ENCODE results near the gene DEFB129.
A peak's percentile ranks its signal among the peaks of the same experiment; 100 is the strongest.

DEFB129 gene

DNA sequence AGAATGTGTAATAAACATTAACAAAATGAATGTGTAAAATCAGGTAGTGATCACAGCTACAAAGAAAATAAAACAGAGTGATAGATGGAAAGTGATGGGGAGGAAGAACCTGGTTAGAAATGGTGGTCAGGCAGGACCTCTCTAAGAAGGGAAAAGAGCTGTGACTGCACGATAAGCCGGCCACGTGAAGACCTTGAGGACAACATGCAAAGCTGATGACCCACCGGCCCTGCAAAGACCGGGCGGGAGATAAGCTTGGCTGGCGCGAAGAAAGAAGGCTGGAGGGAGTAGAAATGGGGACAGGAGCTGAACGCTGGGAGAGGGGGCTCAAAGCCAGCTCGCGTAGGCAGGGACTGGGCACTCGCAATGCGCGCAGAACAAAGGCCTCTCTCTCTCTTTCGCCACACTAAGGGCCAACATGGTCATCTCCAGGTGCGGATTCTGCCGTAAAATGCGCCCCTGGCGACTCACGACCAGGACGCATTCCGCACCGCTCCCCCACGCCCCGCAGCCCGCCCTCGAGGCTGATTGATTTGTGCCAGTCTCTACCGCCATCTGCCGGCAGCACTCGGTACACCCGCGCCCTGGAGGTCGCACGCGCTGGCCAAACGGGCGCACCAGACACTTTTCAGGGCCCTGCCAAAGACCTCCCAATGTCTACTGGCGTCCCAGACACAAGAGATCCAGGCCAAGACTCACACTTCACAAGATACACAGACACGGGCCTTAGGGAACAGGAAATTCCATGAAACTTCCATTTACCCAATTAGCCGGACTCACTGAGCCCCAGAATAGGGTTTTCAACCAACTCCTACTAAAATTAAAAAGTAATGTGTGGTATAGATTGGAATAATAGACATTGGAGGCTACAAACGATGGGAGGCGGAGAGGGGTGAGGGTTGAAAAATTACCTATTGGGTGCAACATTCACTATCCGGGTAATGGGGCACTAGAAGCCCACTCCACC lies 39.8 kb downstream of the DEFB129 start:
- Mint-ChIP-seq H3K4me3 (peak overlapping the region; percentile 82 to 91), H3K27me3 (no peaks in the 10 kb centered on the region), H3K27ac (peak overlapping the region; percentile 93), H3K9me3 (no peaks in the 10 kb centered on the region), H3K36me3 (no peaks in the 10 kb centered on the region), H3K4me1 (peaks cover 8 to 11% of the 10 kb centered on the region in 2 donors)
- ATAC-seq (replicated peaks) (peak; percentile 92 to 94), DNase-seq (peak; percentile 77)

DNA sequence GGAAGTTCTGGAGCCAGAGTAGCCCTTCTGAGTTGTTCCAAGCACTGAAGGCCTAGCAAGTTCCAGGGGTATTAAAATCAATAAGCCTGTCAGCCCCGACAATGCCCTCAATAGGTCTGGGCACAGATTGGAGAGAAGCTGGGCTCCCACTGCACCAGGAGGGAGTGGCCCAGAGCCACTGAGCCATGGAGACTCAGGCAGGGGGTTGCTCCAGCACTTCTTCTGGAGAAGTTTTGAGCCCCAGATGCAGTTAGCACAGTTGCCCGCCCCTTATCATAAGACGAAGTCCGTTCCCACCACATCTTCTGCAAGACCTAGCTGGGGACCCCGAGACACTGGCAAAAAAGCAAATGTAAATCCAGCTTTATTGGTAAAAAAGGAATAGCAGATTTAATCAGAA lies 43.5 kb downstream of the DEFB129 start:
- Mint-ChIP-seq H3K9me3 (no peaks in the 10 kb centered on the region), H3K27me3 (no peaks in the 10 kb centered on the region), H3K4me3 (no peak overlapping the region), H3K27ac (no peak overlapping the region), H3K4me1 (peaks cover 8 to 11% of the 10 kb centered on the region in 2 donors), H3K36me3 (peaks cover 0 to 4% of the 10 kb centered on the region in 2 donors)
- DNase-seq (no peak), ATAC-seq (replicated peaks) (no peak)

DNA sequence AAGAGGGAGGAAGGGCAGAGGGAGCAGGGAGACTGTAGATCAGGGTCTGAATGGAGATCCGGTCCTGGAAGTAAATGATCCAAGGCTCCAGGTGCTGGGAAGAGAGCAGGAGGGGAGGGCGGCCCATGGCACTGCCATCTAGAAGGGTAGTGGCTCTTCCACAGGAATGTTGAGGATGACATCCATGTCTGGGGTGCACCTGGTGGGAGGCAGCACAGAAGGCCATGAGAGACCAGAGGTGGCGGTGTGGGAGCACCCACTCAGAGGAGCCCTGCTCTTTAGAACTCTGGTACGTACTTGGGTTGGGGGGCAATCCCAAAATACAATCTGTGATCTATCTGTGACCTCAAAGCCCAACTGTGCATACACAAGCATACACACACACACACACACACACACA lies 44.0 kb downstream of the DEFB129 start:
- Mint-ChIP-seq H3K36me3 (peaks cover 4 to 8% of the 10 kb centered on the region in 2 donors), H3K4me1 (peaks cover 8 to 11% of the 10 kb centered on the region in 2 donors), H3K4me3 (no peak overlapping the region), H3K27ac (no peak overlapping the region), H3K9me3 (no peaks in the 10 kb centered on the region), H3K27me3 (no peaks in the 10 kb centered on the region)
- DNase-seq = no peak
- no peak for ATAC-seq (replicated peaks)

DNA sequence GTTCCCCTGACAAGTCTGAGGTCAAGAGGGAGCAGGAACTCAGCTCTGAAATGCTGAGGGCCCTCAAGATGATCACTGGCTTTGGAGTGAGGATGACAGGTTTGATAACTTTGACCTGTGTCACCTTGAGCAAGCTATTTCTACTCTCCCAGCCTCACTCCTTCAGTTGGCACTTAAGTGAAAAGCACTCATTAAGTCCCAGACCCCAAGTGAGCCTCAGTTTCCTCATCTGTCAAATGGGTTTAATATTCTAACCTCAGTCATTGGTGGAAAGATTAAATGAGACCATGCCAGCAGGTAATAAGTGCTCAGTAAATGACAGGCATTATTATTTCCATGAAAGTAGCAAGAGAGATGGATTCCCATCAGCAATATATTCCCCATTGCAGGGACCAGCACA lies 44.5 kb downstream of the DEFB129 start:
- Mint-ChIP-seq H3K9me3 (no peaks in the 10 kb centered on the region), H3K27me3 (no peaks in the 10 kb centered on the region), H3K4me1 (peaks cover 5 to 8% of the 10 kb centered on the region in 2 donors), H3K36me3 (peaks cover 9 to 12% of the 10 kb centered on the region in 2 donors), H3K4me3 (no peak overlapping the region), H3K27ac (no peak overlapping the region)
- DNase-seq (no peak), ATAC-seq (replicated peaks) (no peak)

DNA sequence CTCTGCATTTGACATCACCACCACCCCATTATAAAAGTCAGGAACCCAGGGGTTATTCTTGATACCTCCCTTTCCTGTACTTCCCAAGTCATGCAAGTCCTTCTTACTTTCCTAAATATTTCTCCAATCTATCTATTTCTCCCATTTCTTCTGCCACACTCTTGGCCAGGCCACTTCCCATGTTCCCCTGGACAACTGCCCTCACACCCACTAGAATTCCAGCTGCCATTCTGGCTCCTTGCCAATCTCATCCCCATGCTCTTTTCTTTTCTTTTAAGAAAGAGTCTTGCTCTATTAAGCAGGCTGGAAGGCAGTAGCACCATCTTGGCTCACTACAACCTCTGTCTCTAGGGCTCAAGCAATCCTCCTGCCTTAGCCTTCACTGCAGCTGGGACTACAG lies 45.7 kb downstream of the DEFB129 start:
- H3K36me3 Mint-ChIP-seq = peaks cover 11 to 16% of the 10 kb centered on the region in 2 donors
- ATAC-seq (replicated peaks) (no peak), DNase-seq (no peak)
- H3K4me1 Mint-ChIP-seq = no peaks in the 10 kb centered on the region
- H3K4me3 Mint-ChIP-seq = no peak overlapping the region
- H3K9me3 Mint-ChIP-seq = no peaks in the 10 kb centered on the region
- H3K27ac Mint-ChIP-seq = no peak overlapping the region
- no peaks in the 10 kb centered on the region for H3K27me3 Mint-ChIP-seq

DNA sequence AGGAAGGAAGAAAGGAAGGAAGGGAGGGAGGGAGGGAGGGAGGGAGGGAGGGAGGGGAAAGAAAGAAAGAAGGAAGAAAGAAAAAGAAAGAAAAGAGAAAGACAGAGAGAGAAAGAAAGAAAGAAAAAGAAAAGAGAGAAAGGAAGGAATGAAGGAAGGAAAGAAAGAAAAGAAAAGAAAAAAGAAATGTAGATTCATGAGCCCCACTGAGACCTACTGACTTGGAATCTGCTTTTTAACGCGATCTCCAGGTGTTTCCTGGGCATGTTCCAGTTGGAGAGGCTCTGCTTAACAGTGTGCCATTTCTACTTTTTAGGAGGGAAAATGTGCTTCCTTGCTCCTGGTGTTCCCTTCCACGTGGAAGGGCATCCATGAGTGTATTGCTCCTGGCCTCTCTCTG lies 46.8 kb downstream of the DEFB129 start:
- no peak overlapping the region for H3K27ac Mint-ChIP-seq
- peaks cover 0 to 2% of the 10 kb centered on the region in 2 donors for H3K4me1 Mint-ChIP-seq
- peaks cover 14 to 25% of the 10 kb centered on the region in 2 donors for H3K36me3 Mint-ChIP-seq
- no peaks in the 10 kb centered on the region for H3K27me3 Mint-ChIP-seq
- DNase-seq (no peak), ATAC-seq (replicated peaks) (no peak)
- no peak overlapping the region for H3K4me3 Mint-ChIP-seq
- H3K9me3 Mint-ChIP-seq = peaks cover 0 to 2% of the 10 kb centered on the region in 2 donors

DNA sequence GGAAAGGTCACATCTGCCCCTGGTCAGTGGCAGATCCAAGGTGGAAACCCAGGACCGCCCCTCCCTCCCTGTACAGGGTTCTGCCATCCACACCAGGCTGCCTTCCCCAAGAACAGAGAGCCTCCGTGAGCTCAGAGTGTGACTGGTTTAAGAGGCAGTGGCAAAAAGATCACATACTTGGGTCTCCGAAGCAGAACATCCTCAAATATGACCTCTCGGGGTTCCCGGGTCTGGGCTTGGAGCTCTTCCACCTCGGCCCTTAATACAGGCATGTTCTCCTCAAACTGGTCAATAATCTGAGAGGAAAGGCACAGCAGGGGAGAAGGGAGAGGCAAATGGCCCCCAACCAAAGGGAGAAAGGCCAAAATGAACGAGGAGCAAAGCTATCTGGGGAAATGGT lies 48.7 kb downstream of the DEFB129 start:
- Mint-ChIP-seq H3K27ac (no peak overlapping the region), H3K4me3 (no peak overlapping the region), H3K9me3 (peaks cover 0 to 2% of the 10 kb centered on the region in 2 donors), H3K36me3 (peaks cover 14 to 25% of the 10 kb centered on the region in 2 donors), H3K4me1 (peaks cover 0 to 2% of the 10 kb centered on the region in 2 donors), H3K27me3 (no peaks in the 10 kb centered on the region)
- DNase-seq (no peak), ATAC-seq (replicated peaks) (no peak)

DNA sequence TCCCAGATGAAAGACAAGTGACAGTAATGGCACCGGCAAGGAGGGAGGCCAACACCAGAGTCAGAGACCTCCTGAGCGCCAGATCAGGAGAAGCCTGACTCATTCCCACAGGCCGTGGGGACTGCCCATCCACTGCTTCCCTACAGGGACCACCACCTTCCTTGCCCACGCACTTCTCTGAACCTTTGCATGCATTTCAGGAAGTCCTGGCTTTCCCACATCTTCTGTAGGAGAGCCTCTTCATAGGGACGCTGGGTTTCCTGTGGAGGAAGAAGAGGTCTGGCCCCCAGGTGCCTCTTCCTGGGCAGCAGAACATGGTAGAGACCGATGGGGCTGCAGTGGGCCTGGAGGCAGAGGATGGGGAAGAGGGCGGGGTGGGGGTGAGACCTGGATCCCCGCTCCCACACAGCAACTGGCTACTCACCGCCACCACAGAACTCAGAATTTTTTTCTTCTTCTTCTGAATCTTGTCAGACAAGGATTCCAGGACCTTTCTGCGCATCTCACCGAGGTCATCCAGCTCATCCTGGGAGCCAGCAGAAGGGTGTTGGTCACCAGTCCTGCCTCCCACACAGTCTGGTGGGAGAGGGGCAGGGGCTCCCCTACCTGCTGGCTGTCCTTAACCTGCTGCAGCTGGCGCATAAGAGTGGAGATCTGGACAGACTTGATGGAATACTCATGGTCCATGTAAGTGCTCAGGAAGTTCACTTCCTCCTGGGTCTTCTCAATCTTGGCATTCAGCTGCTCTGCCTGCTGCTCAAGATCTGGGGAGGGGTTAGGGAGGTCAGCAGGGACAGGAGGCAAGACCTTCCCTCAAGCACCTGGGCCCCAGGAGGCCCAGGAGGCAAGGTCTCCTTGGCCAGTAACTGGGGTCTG lies 49.8 kb downstream of the DEFB129 start:
- H3K36me3 Mint-ChIP-seq = peaks cover 14 to 28% of the 10 kb centered on the region in 2 donors
- peaks cover 0 to 2% of the 10 kb centered on the region in 2 donors for H3K9me3 Mint-ChIP-seq
- no peaks in the 10 kb centered on the region for H3K27me3 Mint-ChIP-seq
- no peak overlapping the region for H3K4me3 Mint-ChIP-seq
- H3K4me1 Mint-ChIP-seq = peaks cover 0 to 4% of the 10 kb centered on the region in 2 donors
- H3K27ac Mint-ChIP-seq = no peak overlapping the region
- no peak for ATAC-seq (replicated peaks)
- DNase-seq = no peak

DNA sequence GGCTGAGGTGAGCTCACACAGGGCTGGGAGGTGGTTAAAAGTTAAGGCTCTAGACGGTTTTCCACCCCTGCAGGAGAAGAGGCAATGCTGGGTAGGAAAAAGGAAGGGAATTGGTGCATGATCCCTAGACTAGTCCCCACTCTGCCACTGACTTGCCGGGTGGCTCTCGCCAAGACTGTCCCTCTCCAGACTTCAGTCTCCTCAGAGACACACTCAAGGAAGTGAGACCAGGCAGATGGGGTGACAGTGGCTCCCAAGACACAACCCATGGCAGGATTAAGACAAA lies 50.4 kb downstream of the DEFB129 start:
- Mint-ChIP-seq H3K4me3 (no peak overlapping the region), H3K36me3 (peaks cover 14 to 28% of the 10 kb centered on the region in 2 donors), H3K27ac (no peak overlapping the region), H3K4me1 (peaks cover 0 to 4% of the 10 kb centered on the region in 2 donors), H3K9me3 (peaks cover 0 to 2% of the 10 kb centered on the region in 2 donors), H3K27me3 (no peaks in the 10 kb centered on the region)
- no peak for DNase-seq
- no peak for ATAC-seq (replicated peaks)

DNA sequence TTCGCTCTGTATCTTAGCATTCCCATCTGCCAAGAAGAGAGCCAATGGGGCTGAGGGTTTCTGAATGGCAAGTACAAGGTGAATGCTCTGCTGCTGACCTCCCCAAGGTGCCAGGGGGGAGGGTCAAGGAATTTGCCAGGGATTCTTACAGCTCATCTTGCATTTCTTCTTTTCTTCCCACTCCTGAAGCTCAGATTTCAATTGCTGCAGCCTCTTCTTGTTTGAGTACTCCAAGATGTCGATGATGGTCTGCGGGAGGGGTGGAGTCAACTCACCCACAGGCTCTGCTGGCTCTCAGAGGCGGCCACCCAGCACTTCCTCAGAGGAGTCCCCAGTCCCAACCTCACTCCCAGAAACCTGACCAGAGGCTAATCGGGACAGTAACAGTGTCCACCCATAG lies 51.1 kb downstream of the DEFB129 start:
- DNase-seq (no peak), ATAC-seq (replicated peaks) (no peak)
- peaks cover 0 to 4% of the 10 kb centered on the region in 2 donors for H3K4me1 Mint-ChIP-seq
- H3K36me3 Mint-ChIP-seq = peaks cover 14 to 28% of the 10 kb centered on the region in 2 donors
- no peak overlapping the region for H3K4me3 Mint-ChIP-seq
- H3K27ac Mint-ChIP-seq = no peak overlapping the region
- H3K9me3 Mint-ChIP-seq = peaks cover 0 to 2% of the 10 kb centered on the region in 2 donors
- H3K27me3 Mint-ChIP-seq = no peaks in the 10 kb centered on the region

DNA sequence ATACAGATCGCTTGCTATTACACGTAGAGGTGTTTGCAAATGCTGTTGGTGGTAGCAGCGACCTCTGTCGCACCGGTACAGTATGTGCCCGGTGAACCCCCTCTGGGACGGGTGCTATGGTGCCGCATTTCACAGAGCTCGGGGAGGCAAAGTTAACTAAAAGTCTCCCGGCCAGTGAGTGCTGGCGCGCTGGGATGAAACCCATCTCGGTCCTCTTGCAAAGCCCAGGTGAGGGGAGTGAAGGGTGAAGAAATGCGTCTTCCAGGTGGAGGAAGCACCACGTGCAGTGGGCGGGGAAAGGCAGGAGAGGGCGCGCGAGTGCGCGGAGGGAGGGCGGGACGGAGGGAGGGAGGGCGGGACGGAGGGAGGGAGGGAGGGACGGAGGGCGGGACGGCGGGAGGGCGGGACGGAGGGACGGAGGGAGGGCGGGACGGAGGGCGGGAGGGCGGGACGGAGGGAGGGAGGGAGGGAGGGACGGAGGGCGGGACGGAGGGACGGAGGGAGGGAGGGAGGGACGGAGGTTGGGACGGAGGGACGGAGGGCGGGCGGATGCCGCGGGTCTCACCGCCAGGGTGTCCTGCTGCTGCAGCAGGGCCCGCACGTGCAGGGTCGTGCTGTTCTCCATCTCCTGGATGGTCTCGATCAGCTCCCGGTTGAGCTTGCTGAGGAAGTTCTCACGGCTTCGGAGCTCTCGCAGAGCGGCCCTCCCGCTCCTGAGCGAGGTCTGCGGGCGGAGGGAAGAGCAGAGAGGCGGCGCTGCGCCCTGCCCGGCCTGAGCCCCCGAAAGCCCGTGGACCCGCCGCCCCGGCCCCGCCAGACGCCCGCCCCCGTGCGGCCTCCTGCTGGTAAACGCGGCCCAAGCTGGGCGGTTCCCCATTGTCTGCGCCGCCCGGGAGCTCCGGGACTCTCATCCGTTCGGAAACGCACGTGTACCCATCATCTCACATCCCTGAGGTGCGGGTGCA lies 51.8 kb downstream of the DEFB129 start:
- H3K27ac Mint-ChIP-seq = no peak overlapping the region
- peaks cover 0 to 2% of the 10 kb centered on the region in 2 donors for H3K9me3 Mint-ChIP-seq
- DNase-seq (no peak), ATAC-seq (replicated peaks) (peak in 1 of 2 donors; percentile 16)
- no peaks in the 10 kb centered on the region for H3K27me3 Mint-ChIP-seq
- peaks cover 0 to 4% of the 10 kb centered on the region in 2 donors for H3K4me1 Mint-ChIP-seq
- H3K36me3 Mint-ChIP-seq = peaks cover 14 to 33% of the 10 kb centered on the region in 2 donors
- H3K4me3 Mint-ChIP-seq = peak overlapping the region; percentile 60 to 76
